GM19043 (cell line): Measurements from ENCODE around the gene FRMPD2.
"Not testable (repeated sequence)": the region's sequence is repeated elsewhere in the genome, so short reads cannot be mapped to it uniquely, and the experiment has no call there.

Experiments used
- ATAC-seq: cut with Tn5 transposase; IDR thresholded peaks from one replicate; pipeline ENCODE4 v1.9.1; 2021; ENCODE audit warnings: low read depth; ENCODE audit not compliant: unreplicated experiment

FRMPD2 gene

GRCh38 chr10:48209241-48209640, 65.3 kb downstream of the FRMPD2 start:
- no peak for ATAC-seq

DNA sequence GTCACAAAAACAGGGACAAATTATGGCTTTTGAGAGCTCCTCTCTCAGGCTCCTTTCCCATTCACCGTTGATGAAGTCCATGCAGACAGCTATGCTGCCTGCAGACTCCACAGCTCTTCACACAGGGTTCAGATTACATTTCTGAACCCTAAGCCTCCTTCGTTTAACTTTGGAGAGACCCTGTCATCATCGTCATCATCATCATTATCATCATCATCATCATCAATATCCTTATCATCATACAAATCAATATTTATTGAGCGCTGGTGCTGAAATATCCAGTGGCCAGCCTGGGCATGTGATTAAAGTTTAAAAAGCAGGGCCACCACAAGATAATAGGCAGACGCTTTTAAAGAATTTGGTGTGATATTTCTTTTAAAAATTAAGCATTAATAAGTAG, 66.6 kb downstream of the FRMPD2 start:
- no peak for ATAC-seq

DNA sequence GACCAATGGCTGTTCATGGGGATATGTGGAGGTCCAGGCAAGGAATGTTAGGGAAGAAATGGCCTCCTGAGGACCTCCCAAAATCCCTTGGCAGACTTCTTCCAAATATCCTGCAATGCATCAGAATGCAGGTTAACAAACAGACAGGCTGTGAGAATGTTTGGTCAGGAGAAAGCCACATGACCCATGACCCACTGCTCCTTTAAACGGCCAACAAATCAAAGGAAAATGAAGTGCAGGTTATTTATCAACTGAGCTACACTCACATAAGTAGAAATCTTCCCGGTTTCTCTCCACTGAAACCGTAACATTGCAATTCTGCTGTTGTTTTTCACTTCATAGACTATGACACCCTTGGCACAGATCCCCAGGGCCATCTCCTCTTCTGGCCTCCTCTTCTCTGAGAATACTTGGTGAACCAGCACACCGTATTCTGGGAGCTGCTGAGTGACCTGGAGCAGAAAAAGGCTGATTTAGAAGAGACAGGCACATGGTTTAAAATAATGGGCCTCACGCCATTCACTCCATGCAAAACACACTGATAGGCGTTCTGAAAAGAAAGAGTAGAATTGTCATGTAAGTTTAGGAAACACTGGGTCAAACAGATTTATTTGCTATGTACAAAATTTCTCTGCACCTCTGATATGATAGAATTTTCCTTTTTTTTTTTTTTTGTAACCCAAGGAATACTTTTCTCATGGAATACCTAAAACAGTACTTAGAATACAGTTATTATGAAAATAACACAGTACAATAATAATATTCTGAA, 67.8 kb downstream of the FRMPD2 start:
- no peak for ATAC-seq

- no peak for ATAC-seq
Measured at GRCh38 chr10:48205918-48206317, 68.6 kb downstream of the FRMPD2 start.

DNA sequence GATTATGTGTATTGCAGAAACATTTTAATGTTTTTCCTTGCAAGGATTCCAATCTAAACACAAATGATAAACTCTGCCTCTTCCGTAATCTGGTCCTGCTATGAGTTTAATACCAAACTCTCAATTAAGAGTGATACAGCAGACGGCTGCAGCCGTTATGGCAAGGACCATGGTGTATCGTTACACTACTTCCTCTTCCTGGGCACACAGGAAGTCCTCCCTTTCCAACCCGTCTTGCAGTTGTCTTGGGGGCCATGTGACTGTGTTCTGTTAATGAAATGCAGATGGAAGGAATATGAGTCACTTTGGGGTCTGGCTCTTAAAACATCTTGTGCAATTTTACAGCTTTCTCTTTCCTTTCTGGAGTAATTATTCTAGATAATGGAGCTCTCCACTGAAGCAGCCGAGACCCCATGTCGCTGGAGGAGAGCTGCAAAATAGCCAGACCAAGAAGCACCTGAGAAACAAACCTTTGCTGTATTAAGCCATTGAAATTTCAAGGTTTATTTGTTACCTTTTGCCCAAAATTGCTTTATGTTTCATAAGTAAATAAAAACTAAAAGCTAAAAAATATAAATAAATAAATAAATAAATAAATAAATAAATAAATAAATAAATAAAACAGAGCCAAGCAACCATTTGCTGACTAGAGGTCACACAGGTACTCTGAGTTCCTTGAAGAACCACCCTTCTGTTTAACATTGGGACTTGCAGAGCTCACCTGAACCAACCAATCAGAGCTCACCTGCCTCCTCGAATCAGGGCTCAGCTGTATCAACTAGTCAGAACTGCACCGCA, 74.7 kb downstream of the FRMPD2 start:
- ATAC-seq, result no peak

DNA sequence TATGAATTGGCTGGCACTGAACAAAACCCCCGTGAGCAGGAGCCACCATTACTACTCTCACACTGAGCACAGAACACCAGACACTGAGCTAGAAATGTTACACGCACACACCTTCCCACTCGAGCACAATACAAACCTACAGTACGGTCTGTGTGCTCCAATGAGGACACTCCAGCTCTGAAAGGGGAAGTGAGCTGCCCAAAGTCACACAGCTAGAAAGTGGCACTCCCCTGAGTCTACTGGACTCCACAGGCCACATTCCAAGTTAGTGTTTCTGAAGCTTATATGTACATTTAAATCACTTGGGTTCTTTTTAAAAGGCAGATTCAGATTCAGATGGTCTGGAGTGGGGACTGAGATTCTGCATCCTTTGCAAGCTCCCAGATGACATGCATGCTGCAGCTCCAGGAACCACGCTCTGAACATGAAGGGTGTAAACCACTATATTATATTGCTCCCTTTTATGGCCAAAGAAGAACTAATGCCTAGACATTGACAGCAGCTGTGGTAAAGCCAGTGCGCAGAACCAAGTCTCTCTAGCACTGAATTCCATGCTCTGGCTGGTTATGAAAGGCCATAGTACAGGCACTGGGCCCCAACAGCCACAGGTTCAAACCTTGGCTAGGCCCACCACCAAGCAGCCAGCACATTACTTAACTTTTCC, 77.1 kb downstream of the FRMPD2 start:
- ATAC-seq, result no peak

DNA sequence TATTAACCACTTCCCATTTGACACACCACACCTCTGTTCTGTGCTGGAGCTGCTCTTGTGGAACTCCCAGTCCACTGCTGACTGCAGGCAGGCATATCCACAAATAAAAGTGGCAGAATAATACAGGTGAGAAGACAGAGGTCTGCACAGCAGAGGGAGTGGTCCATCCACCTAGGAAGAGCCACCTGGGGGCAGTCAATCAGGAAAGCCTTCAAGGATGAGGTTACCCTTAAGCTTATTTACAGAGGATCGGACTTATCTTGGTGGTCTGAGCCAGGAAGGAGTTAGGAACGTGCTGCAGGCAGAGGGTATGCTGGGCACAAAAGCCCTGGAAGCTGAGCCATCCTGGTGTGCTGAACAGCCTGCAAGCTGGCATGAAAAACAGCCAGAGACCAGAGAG, 78.7 kb downstream of the FRMPD2 start:
- ATAC-seq, result no peak

- no peak for ATAC-seq
Measured at GRCh38 chr10:48194830-48195229, 79.7 kb downstream of the FRMPD2 start.

DNA sequence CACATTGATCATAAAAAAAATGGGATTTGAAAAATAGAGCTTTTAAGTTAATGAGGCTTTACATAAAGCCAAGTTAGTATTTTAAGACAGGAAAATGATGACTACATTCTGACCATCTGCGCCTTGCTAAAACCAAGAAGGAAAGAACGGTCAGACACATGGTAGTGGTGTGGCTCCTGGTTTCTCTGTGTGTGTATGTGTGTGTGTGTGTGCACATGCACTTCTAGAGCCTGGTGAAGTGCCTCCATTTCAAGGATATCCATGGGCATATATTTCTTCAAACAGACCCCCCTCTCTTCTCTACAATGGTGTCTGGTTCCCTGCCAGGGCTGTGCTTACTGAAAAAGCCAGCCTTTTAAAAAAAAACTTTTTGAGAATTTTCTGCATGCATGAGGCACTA, 80.9 kb downstream of the FRMPD2 start:
- ATAC-seq, result no peak

DNA sequence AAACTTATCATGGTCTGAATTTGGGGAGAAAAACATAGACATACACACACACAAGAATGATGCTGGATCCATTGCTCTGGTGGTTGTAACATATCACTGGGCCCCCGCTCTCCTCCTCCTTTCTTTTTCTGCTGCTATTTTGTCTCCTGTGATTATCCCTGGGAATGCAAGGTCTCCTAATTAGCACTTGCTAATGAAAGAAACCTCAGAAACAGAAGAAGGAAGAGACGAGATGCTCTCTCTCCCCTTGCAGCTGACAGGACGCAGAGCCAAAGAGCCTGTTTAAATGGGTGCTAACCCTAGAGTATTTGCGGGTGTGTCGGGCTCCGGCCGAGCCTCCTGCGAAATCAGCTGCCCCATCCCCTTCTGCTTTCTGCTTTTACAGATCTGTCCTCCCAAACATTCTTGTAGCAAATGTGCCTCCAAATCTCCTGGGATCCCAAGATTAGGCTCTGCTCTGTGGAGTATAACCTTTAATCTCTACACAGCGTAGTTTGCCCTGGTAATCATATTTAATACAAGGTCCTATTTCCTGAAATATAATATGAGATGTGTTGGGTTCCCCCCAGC, 81.5 kb downstream of the FRMPD2 start:
- ATAC-seq, result no peak

DNA sequence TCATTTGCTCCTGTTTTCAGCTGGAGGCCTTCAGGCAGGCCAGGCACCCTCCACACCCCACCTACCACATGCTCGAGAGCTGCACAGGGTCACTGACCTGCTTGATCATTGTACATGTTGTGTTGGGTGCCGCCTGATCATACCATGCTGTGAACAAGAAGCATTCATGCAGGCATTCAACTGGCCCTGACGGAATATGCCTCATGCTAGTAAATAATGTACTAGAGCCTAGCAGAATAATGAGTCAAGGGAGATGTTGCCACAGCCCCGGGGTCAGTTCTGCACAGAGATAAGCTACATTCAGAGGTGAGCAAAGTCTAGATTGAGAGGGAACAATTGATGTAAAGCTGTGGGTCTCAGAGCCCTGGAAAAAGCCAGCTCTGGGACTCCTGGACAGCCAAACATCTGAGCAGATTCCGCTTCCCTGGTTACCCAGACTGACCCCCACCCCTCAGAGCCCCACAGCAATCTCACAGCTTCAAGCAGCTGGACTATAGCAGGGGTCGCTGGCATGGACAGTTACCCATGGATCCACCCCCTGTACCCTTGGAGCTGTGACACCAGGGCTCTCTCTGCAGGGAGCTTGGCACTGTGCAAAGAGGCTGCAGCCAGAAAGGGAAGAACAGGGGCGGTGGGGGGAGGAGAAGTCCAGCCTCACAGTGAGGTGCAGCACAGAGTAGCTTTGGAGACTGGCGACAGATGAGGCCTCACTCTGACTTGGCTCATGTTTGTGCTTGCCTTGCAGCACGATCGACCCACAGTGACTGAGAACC, 86.6 kb downstream of the FRMPD2 start:
- ATAC-seq, result no peak

DNA sequence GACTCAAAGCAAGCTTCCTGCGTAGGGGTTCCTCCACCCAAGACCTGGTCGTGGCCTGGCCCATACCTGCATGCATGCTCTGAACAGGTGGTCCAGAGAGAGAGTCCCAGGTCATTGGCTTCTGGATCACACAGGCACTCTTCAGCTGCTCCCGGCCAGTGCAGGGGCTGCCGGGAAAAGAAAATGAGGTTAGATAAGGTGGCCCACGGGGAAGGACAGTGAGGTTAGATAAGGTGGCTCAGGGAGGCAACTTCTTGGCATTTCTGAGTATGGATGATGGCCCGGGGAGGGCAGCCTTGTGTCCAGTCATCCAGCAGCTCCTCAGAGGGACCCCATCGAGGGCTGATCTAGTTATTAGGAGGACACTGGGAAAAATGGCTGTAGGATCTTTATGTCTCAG, 87.4 kb downstream of the FRMPD2 start:
- ATAC-seq, result no peak

DNA sequence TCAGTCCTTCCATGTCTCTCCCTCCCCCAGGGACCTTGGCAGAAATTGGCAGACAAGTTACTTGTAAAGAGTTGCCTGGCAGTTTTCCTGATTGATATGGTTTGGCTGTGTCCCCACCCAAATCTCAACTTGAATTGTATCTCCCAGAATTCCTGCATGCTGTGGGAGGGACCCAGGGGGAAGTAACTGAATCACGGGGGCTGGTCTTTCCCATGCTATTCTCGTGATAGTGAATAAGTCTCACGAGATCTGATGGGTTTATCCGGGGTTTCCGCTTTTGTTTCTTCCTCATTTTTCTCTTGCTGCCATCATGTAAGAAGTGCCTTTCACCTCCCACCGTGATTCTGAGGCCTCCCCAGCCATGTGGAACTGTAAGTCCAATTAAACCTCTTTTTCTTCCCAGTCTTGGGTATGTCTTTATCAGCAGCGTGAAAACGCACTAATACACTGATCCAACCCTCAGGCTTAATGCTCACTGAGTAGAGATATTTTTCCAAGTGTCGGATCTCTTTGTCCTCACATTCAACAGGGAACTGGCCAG, 88.2 kb downstream of the FRMPD2 start:
- ATAC-seq, result not testable (repeated sequence)

- no peak for ATAC-seq
Measured at GRCh38 chr10:48184224-48184623, 90.3 kb downstream of the FRMPD2 start.

- not testable (repeated sequence) for ATAC-seq
Measured at GRCh38 chr10:48172715-48173114, 101.8 kb downstream of the FRMPD2 start.

GRCh38 chr10:48160670-48161069, 113.8 kb downstream of the FRMPD2 start:
- not testable (repeated sequence) for ATAC-seq

DNA sequence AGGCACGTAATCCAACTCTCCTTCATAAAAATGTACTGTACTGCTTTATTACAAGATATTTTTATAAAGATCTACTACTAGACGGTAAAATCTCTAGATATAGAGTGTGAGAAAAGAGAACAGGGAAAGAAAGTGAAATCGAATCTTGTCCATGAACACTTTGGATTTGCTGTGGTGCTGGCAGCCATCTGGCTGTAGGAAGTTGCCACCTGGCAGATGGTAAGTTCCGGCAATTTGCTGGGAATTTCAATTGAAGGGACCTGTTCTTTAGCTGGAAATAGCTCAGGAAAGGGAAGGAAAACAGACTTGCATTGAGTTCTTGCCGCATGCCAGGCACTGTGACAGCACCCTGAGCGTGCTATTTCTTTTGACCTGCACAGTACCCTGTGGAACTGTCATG, 114.3 kb downstream of the FRMPD2 start:
- ATAC-seq, result not testable (repeated sequence)

- not testable (repeated sequence) for ATAC-seq
Measured at GRCh38 chr10:48154211-48155140, 120.0 kb downstream of the FRMPD2 start.

DNA sequence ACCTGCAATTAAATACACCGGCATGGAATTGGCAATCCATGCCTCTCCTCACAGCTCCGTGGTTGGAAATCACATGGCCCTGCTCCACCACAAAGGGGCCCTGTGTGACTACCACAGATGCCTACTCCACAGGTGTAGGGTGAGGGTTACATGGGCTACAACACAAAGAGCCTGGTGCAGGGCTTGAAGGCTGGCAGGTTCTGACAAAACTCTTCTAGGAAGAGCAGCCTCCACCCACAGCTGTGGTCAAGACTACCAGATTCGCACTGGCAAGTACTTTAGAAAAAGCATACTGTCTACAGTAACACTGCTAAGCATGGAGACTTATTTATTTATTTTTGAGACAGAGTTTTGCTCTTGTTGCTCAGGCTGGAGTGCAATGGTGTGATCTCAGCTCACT, 126.9 kb downstream of the FRMPD2 start:
- not testable (repeated sequence) for ATAC-seq
